Body of pancreas (tissue), 4 donors: ENCODE data around the gene RGS12. TPM values are rescaled to one million over a fixed set of nuclear protein-coding genes. Genes with fewer than 3 reads are reported as not detected.

Experiments
- ATAC-seq: fragments of 150-250 bp; one replicate; pipeline ENCODE4 v1.9.1; 2016
- DNase-seq, 4 donors: peaks; one replicate each; pipeline ENCODE4 v3.0.0-alpha.2; 2019
- H3K27ac ChIP-seq, 4 donors: fragments of 200-600 bp; sonication (generic); 1 replicate in 3 of 4; 2 replicates in 1 of 4; pipeline versions ENCODE4 v1.5.1 to v1.6.1; 2016 to 2019; ENCODE audit warnings: mild to moderate bottlenecking in 1 of 4, mixed read lengths in 1 of 4, moderate library complexity in 1 of 4
- H3K27me3 ChIP-seq, 2 donors: fragments of 200-600 bp; sonication (generic); one replicate each; pipeline ENCODE4 v1.6.0; 2016; ENCODE audit warnings: mild to moderate bottlenecking in 1 of 2
- H3K36me3 ChIP-seq, 2 donors: fragments of 200-600 bp; sonication (generic); replicated peaks in 1 of 2; 2 replicates each; pipeline ENCODE4 v1.5.1; 2016; ENCODE audit warnings: low read depth in 2 of 2; ENCODE audit not compliant: insufficient read depth in 1 of 2
- H3K4me1 ChIP-seq: fragments of 200-600 bp; sonication (generic); one replicate; pipeline ENCODE4 v1.6.0; 2016
- H3K4me3 ChIP-seq, 2 donors: fragments of 200-600 bp; sonication (generic); 1 replicate in 1 of 2; 2 replicates in 1 of 2; pipeline ENCODE4 v1.5.1; 2016 to 2019
- H3K9me3 ChIP-seq, 3 donors: fragments of 200-600 bp; sonication (generic); 1 replicate in 2 of 3; 2 replicates in 1 of 3; pipeline ENCODE4 v1.5.1; 2016
- CTCF ChIP-seq, 7 experiments: fragments of 450-650 bp in 4 of 7; fragments of 200-600 bp in 3 of 7; sonication (generic) in 3 of 7; IDR thresholded peaks; one replicate each; pipeline ENCODE4 v1.5.1; 2016 to 2019; ENCODE audit warnings: antibody characterized with exemption in 7 of 7
- POLR2A ChIP-seq, 3 donors: fragments of 450-650 bp; IDR thresholded peaks; one replicate each; pipeline ENCODE4 v1.6.1; 2016; ENCODE audit warnings: antibody characterized with exemption in 3 of 3, mild to moderate bottlenecking in 2 of 3
- WGBS, 2 donors: methylation state at CpG; one replicate each; pipeline ENCODE4 v1.1.5; 2017; 5-methylcytosine and 5-hydroxymethylcytosine counted together
- intact Hi-C: fragments of 100-400 bp; cut with DNase I; formaldehyde crosslinking; loops from one replicate; pipeline ENCODE4 v1.15.1; 2023
- total RNA-seq, 2 donors: library from RNA; depleted of rRNA; stranded (reverse); fragments of >200 nt; gene quantifications; one replicate each; pipeline ENCODE4 v1.1.0, GENCODE V29; 2016

Gene RGS12
- total RNA-seq, 2 donors from 2014 or later = 9.1 to 12.5 TPM

GRCh38 chr4:3328814-3329663, 36.2 kb downstream of the RGS12 start:
- intact Hi-C loops = no loop called here
- no peak for DNase-seq
- no peak for ATAC-seq

GRCh38 chr4:3329887-3330286, 37.1 kb downstream of the RGS12 start:
- ATAC-seq (no peak), DNase-seq (no peak)
- H3K36me3 ChIP-seq = no peaks in the 10 kb centered on the region
- no peaks in the 10 kb centered on the region for H3K4me1 ChIP-seq
- WGBS, 2 donors = 84% methylated on average over 2 to 3 of the region's 3 CpGs
- intact Hi-C loops = no loop called here
- no peak overlapping the region for H3K27ac ChIP-seq
- H3K27me3 ChIP-seq = no peaks in the 10 kb centered on the region
- no peak for TF ChIP-seq POLR2A (IDR thresholded peaks at IDR 0.05)
- no peak for TF ChIP-seq CTCF (IDR thresholded peaks at IDR 0.05)
- no peaks in the 10 kb centered on the region for H3K9me3 ChIP-seq
- no peak overlapping the region for H3K4me3 ChIP-seq

More at GRCh38 chr4:3328814-3329663, 36.2 kb downstream of the RGS12 start:
- no peak for TF ChIP-seq POLR2A (IDR thresholded peaks at IDR 0.05)
- TF ChIP-seq CTCF (IDR thresholded peaks at IDR 0.05) = no peak
- Histone ChIP-seq H3K4me3 (no peak overlapping the region), H3K27me3 (no peaks in the 10 kb centered on the region), H3K9me3 (no peaks in the 10 kb centered on the region), H3K27ac (no peak overlapping the region), H3K4me1 (no peaks in the 10 kb centered on the region), H3K36me3 (no peaks in the 10 kb centered on the region)
- 94 to 96% methylated on average over 10 of the region's 10 CpGs for WGBS, 2 donors

- ATAC-seq (no peak), DNase-seq (no peak)
- Histone ChIP-seq H3K4me1 (no peaks in the 10 kb centered on the region), H3K36me3 (no peaks in the 10 kb centered on the region), H3K4me3 (no peak overlapping the region), H3K9me3 (no peaks in the 10 kb centered on the region), H3K27me3 (no peaks in the 10 kb centered on the region), H3K27ac (no peak overlapping the region)
- 37 to 38% methylated on average over 5 of the region's 5 CpGs for WGBS, 2 donors
- TF ChIP-seq CTCF (IDR thresholded peaks at IDR 0.05) (no peak), POLR2A (IDR thresholded peaks at IDR 0.05) (no peak)
- intact Hi-C loops = no loop called here
These were observed 37.9 kb downstream of the RGS12 start for GRCh38 chr4:3330707-3331106.

DNA sequence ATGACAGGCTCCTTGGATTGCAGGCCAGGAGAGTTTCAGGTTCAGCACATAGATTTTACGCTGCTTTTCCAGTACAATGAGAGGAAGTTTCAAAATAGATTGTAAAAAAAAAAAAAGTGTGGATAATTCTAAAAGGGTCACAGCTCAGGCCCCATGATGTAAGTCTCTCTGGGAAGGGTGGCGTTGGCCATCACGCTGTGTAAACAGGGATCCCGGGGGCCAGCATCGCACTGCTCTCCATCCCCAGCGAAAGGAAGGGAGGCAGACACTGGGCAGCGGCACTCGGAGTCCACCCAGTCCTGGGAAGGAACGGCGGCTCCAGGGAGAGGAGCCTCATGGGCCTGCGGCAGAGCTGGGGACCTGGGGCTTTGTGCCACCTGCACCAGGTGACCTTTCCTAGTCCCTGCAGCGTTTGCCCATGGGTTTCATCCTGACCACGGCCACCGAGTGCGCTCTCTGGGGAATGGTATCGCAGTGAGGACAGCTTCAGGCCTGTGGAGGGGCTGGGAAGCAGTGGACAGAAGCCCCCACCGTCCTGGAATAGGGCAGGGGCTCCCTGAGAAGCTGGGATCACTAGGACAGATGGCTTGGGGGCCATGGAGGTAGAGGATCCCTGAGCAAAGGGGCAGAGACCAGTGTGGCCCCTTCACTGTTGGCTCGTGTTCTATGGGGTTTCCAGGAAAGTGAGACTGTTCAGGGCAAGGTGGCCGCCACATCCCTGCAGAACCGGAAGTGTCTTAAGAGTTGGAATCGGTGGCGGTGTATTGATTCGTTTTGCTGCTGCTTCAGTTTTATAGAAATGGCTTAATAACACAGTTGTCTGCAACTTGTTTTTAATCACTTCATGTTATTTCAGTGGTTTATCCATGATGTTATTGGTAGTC, 38.9 kb downstream of the RGS12 start:
- H3K27ac ChIP-seq = no peak overlapping the region
- 83 to 85% methylated on average over 18 to 23 of the region's 23 CpGs for WGBS, 2 donors
- no peak for ATAC-seq
- DNase-seq = no peak
- H3K4me3 ChIP-seq = no peak overlapping the region
- H3K4me1 ChIP-seq = no peaks in the 10 kb centered on the region
- intact Hi-C loops = no loop called here
- no peaks in the 10 kb centered on the region for H3K36me3 ChIP-seq
- H3K9me3 ChIP-seq = no peaks in the 10 kb centered on the region
- no peak for TF ChIP-seq CTCF (IDR thresholded peaks at IDR 0.05)
- no peak for TF ChIP-seq POLR2A (IDR thresholded peaks at IDR 0.05)
- H3K27me3 ChIP-seq = no peaks in the 10 kb centered on the region
